Measurements from ENCODE around the gene CR1L. TPM values are rescaled to one million over a fixed set of nuclear protein-coding genes. Genes with fewer than 3 reads are reported as not detected.
"Not testable (repeated sequence)": the region's sequence is repeated elsewhere in the genome, so short reads cannot be mapped to it uniquely, and the experiment has no call there.

The CR1L gene
- total and polyA plus RNA-seq, 2 of the 8 experiments (the other 6 are each of a cell fraction or from before 2014, with no cell fraction given), result 0.39 TPM; not detected in 1

- 100% methylated on average over 1 of the region's 2 CpGs; no CpG with 5 or more reads in 1 of the 2 experiments for WGBS, 2 experiments (ENCODE audit: extremely low coverage in 1 of 2, insufficient coverage in 1 of 2, insufficient read length in 1 of 2, insufficient replicate concordance in 2 of 2, low coverage in 1 of 2, low lambda C conversion rate in 2 of 2, missing lambda C conversion rate in 1 of 2)
- H2BK120ac ChIP-seq (replicated peaks; ENCODE audit: low read depth, low read length); H3K4me2 ChIP-seq (ENCODE audit: insufficient read depth in 1 of 2, low read depth in 2 of 2, low read length in 2 of 2); H3K23me2 ChIP-seq (ENCODE audit: low read depth, low read length); CTCF ChIA-PET (ENCODE audit: partially characterized antibody); H3K79me1 ChIP-seq (ENCODE audit: low read depth, low read length); H3K27me3 ChIP-seq (replicated peaks in 1 of 4; ENCODE audit: control insufficient read depth in 3 of 4, extremely low read depth in 1 of 4, insufficient read depth in 3 of 4, low read length in 3 of 4); H2AFZ ChIP-seq (ENCODE audit: low read length); H3K36me3 ChIP-seq (ENCODE audit: control insufficient read depth in 2 of 4, insufficient read depth in 4 of 4, low read length in 3 of 4); H3K56ac ChIP-seq (replicated peaks; ENCODE audit: insufficient read length, low read depth, low read length); H3K18ac ChIP-seq (ENCODE audit: extremely low read depth, low read length); H4K5ac ChIP-seq (ENCODE audit: insufficient read length, low read depth, low read length); H3K4ac ChIP-seq (replicated peaks; ENCODE audit: insufficient read length, low read depth, low read length); H4K8ac ChIP-seq (ENCODE audit: extremely low read depth, insufficient read depth, low read length); H3K27ac ChIP-seq (ENCODE audit: low read depth, low read length); DNase-seq (ENCODE audit: low read depth in 1 of 2, low spot score in 2 of 2); H2BK5ac ChIP-seq (ENCODE audit: low read depth, low read length); H2BK15ac ChIP-seq (ENCODE audit: low read length); H3K9ac ChIP-seq (replicated peaks in 1 of 4; ENCODE audit: extremely low read depth in 1 of 4, low read depth in 3 of 4, low read length in 3 of 4); H3K4me3 ChIP-seq (ENCODE audit: extremely low read depth in 1 of 4, insufficient read depth in 2 of 4, low read depth in 3 of 4, low read length in 4 of 4); H2AK5ac ChIP-seq (ENCODE audit: low read depth, low read length); H3K79me2 ChIP-seq (ENCODE audit: control insufficient read depth in 1 of 2, insufficient read depth in 2 of 2, low read length in 2 of 2); H3K23ac ChIP-seq (ENCODE audit: insufficient read length); FAIRE-seq; H4K20me1 ChIP-seq (replicated peaks in 1 of 2; ENCODE audit: control insufficient read depth in 1 of 2, insufficient read depth in 2 of 2, low read length in 2 of 2); H3K4me1 ChIP-seq (replicated peaks in 1 of 4; ENCODE audit: control insufficient read depth in 3 of 4, insufficient read depth in 4 of 4, low read length in 3 of 4); H2BK12ac ChIP-seq (ENCODE audit: low read depth, low read length); H3K14ac ChIP-seq (ENCODE audit: insufficient read length); H2BK20ac ChIP-seq (ENCODE audit: low read length); H4K91ac ChIP-seq (replicated peaks; ENCODE audit: insufficient read length, low read length); POLR2A ChIA-PET (ENCODE audit: partially characterized antibody): not testable (repeated sequence)
- H3K9me3 ChIP-seq (ENCODE audit: insufficient read depth in 2 of 2, low read depth in 1 of 2, low read length in 1 of 2), result peaks cover 3 to 30% of the 10 kb centered on the region in 2 experiments; a peak in 3 of 4 replicates
Observed at GRCh38 chr1:207661420-207661819, 16.5 kb downstream of the CR1L start.
